ENCODE measurements around the gene PPP3CA. TPM values are rescaled to one million over a fixed set of nuclear protein-coding genes. Genes with fewer than 3 reads are reported as not detected.
A peak's percentile ranks its signal among the peaks of the same experiment; 100 is the strongest.
"Not testable (repeated sequence)": the region's sequence is repeated elsewhere in the genome, so short reads cannot be mapped to it uniquely, and the experiment has no call there.

PPP3CA gene
- total and polyA plus RNA-seq, 2 donors (not counting 1 experiment from before 2014, with no cell fraction given): 66.4 to 79.3 TPM

- peaks cover 2% of the 10 kb centered on the region for H3K36me3 ChIP-seq (ENCODE audit: control insufficient read depth, insufficient read depth, low read length)
- no peak overlapping the region for H3K9ac ChIP-seq (ENCODE audit: insufficient read depth, low read length)
- H3K9me3 ChIP-seq (ENCODE audit: control insufficient read depth, insufficient read depth, low read depth, low read length): no peaks in the 10 kb centered on the region
- TF ChIP-seq EZH2 (IDR thresholded peaks at IDR 0.05; ENCODE audit: low read length, missing control alignments): no peak
- TF ChIP-seq, protein P1, sequence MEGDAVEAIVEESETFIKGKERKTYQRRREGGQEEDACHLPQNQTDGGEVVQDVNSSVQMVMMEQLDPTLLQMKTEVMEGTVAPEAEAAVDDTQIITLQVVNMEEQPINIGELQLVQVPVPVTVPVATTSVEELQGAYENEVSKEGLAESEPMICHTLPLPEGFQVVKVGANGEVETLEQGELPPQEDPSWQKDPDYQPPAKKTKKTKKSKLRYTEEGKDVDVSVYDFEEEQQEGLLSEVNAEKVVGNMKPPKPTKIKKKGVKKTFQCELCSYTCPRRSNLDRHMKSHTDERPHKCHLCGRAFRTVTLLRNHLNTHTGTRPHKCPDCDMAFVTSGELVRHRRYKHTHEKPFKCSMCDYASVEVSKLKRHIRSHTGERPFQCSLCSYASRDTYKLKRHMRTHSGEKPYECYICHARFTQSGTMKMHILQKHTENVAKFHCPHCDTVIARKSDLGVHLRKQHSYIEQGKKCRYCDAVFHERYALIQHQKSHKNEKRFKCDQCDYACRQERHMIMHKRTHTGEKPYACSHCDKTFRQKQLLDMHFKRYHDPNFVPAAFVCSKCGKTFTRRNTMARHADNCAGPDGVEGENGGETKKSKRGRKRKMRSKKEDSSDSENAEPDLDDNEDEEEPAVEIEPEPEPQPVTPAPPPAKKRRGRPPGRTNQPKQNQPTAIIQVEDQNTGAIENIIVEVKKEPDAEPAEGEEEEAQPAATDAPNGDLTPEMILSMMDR (conservative IDR thresholded peaks at IDR 0.05 in 1 of 2, IDR thresholded peaks at IDR 0.05 in 1 of 2; ENCODE audit: low read depth in 1 of 2, low read length in 2 of 2): no peak
- no peaks in the 10 kb centered on the region for H3K79me2 ChIP-seq (ENCODE audit: control insufficient read depth, insufficient read depth, low read length)
- H3K27me3 ChIP-seq (ENCODE audit: control insufficient read depth, insufficient read depth, low read length): no peaks in the 10 kb centered on the region
- no peak overlapping the region for H3K4me3 ChIP-seq (replicated peaks in 1 of 4; ENCODE audit: control extremely low read depth in 1 of 4, insufficient read depth in 1 of 4, low read depth in 3 of 4, low read length in 4 of 4)
- peak; percentile 93 to 96 for DNase-seq (ENCODE audit: low read depth in 2 of 2)
- no peaks in the 10 kb centered on the region for H4K20me1 ChIP-seq (ENCODE audit: control insufficient read depth, extremely low read depth, insufficient read depth, low read length)
- H3K27ac ChIP-seq (ENCODE audit: insufficient read depth, low read length): no peak overlapping the region
- peaks cover 11% of the 10 kb centered on the region for H3K4me1 ChIP-seq (ENCODE audit: control insufficient read depth, extremely low read depth, insufficient read depth, low read length)
- no peak overlapping the region for H2AFZ ChIP-seq (ENCODE audit: low read length)
- peak overlapping the region; percentile 48 for H3K4me2 ChIP-seq (ENCODE audit: extremely low read depth, insufficient read depth, low read length)
These were observed 245.1 kb downstream of the PPP3CA start for GRCh38 chr4:101102114-101102742.

GRCh38 chr4:101101072-101101471, 246.3 kb downstream of the PPP3CA start:
- Histone ChIP-seq H2AFZ (ENCODE audit: low read length) (no peak overlapping the region), H3K9ac (ENCODE audit: insufficient read depth, low read length) (no peak overlapping the region), H4K20me1 (ENCODE audit: control insufficient read depth, extremely low read depth, insufficient read depth, low read length) (no peaks in the 10 kb centered on the region), H3K4me2 (ENCODE audit: extremely low read depth, insufficient read depth, low read length) (no peak overlapping the region), H3K4me1 (ENCODE audit: control insufficient read depth, extremely low read depth, insufficient read depth, low read length) (peaks cover 11% of the 10 kb centered on the region), H3K36me3 (ENCODE audit: control insufficient read depth, insufficient read depth, low read length) (peaks cover 2% of the 10 kb centered on the region), H3K79me2 (ENCODE audit: control insufficient read depth, insufficient read depth, low read length) (no peaks in the 10 kb centered on the region), H3K4me3 (replicated peaks in 1 of 4; ENCODE audit: control extremely low read depth in 1 of 4, insufficient read depth in 1 of 4, low read depth in 3 of 4, low read length in 4 of 4) (no peak overlapping the region), H3K27ac (ENCODE audit: insufficient read depth, low read length) (no peak overlapping the region), H3K27me3 (ENCODE audit: control insufficient read depth, insufficient read depth, low read length) (no peaks in the 10 kb centered on the region), H3K9me3 (ENCODE audit: control insufficient read depth, insufficient read depth, low read depth, low read length) (no peaks in the 10 kb centered on the region)
- no peak for DNase-seq (ENCODE audit: low read depth in 2 of 2)
- TF ChIP-seq EZH2 (IDR thresholded peaks at IDR 0.05; ENCODE audit: low read length, missing control alignments): no peak
- TF ChIP-seq, protein P1 (conservative IDR thresholded peaks at IDR 0.05 in 1 of 2, IDR thresholded peaks at IDR 0.05 in 1 of 2; ENCODE audit: low read depth in 1 of 2, low read length in 2 of 2): no peak

- Histone ChIP-seq H3K79me2 (ENCODE audit: control insufficient read depth, insufficient read depth, low read length) (no peaks in the 10 kb centered on the region), H3K4me1 (ENCODE audit: control insufficient read depth, extremely low read depth, insufficient read depth, low read length) (peaks cover 11% of the 10 kb centered on the region), H3K27me3 (ENCODE audit: control insufficient read depth, insufficient read depth, low read length) (no peaks in the 10 kb centered on the region), H3K4me3 (replicated peaks in 1 of 4; ENCODE audit: control extremely low read depth in 1 of 4, insufficient read depth in 1 of 4, low read depth in 3 of 4, low read length in 4 of 4) (no peak overlapping the region), H4K20me1 (ENCODE audit: control insufficient read depth, extremely low read depth, insufficient read depth, low read length) (no peaks in the 10 kb centered on the region), H3K27ac (ENCODE audit: insufficient read depth, low read length) (no peak overlapping the region), H2AFZ (ENCODE audit: low read length) (no peak overlapping the region), H3K9me3 (ENCODE audit: control insufficient read depth, insufficient read depth, low read depth, low read length) (no peaks in the 10 kb centered on the region), H3K36me3 (ENCODE audit: control insufficient read depth, insufficient read depth, low read length) (peaks cover 2% of the 10 kb centered on the region), H3K4me2 (ENCODE audit: extremely low read depth, insufficient read depth, low read length) (no peak overlapping the region), H3K9ac (ENCODE audit: insufficient read depth, low read length) (no peak overlapping the region)
- DNase-seq (ENCODE audit: low read depth in 2 of 2): no peak
- TF ChIP-seq EZH2 (IDR thresholded peaks at IDR 0.05; ENCODE audit: low read length, missing control alignments): no peak
- TF ChIP-seq, protein P1 (conservative IDR thresholded peaks at IDR 0.05 in 1 of 2, IDR thresholded peaks at IDR 0.05 in 1 of 2; ENCODE audit: low read depth in 1 of 2, low read length in 2 of 2): no peak
These were observed 248.5 kb downstream of the PPP3CA start for GRCh38 chr4:101098666-101099400.

DNA sequence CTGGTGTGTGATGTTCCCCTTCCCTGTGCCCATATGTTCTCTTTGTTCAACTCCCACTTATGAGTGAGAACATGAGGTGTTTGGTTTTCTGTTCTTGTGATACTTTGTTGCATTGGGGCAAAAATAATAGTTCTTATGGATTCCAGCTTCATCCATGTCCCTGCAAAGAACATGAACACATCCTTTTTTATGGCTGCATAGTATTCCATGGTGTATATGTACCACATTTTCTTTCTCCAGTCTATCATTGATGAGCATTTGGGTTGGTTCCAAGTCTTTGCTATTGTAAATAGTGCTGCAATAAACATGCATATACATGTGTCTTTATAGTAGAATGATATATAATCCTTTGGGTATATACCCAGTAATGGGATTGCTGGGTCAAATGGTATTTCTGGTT, 254.7 kb downstream of the PPP3CA start:
- H3K4me2 ChIP-seq (ENCODE audit: extremely low read depth, insufficient read depth, low read length); H3K79me2 ChIP-seq (ENCODE audit: control insufficient read depth, insufficient read depth, low read length); H3K27ac ChIP-seq (ENCODE audit: insufficient read depth, low read length); H4K20me1 ChIP-seq (ENCODE audit: control insufficient read depth, extremely low read depth, insufficient read depth, low read length); H3K4me1 ChIP-seq (ENCODE audit: control insufficient read depth, extremely low read depth, insufficient read depth, low read length); H3K36me3 ChIP-seq (ENCODE audit: control insufficient read depth, insufficient read depth, low read length); H3K9me3 ChIP-seq (ENCODE audit: control insufficient read depth, insufficient read depth, low read depth, low read length); H2AFZ ChIP-seq (ENCODE audit: low read length); H3K9ac ChIP-seq (ENCODE audit: insufficient read depth, low read length); DNase-seq (ENCODE audit: low read depth in 2 of 2); H3K27me3 ChIP-seq (ENCODE audit: control insufficient read depth, insufficient read depth, low read length); H3K4me3 ChIP-seq (replicated peaks in 1 of 4; ENCODE audit: control extremely low read depth in 1 of 4, insufficient read depth in 1 of 4, low read depth in 3 of 4, low read length in 4 of 4): not testable (repeated sequence)
